ENCODE data around the gene CREB5. TPM values are rescaled to one million over a fixed set of nuclear protein-coding genes. Genes with fewer than 3 reads are reported as not detected.

CREB5 gene
- total RNA-seq, 1 experiment from 2014 or later = 0.49 TPM

- DNase-seq (ENCODE audit: low read depth, low spot score) (no peak), ATAC-seq (no peak)
- H3K27ac ChIP-seq (ENCODE audit: low read depth, low read length) = no peak overlapping the region
- H3K4me1 ChIP-seq (ENCODE audit: control insufficient read depth in 1 of 2, insufficient read depth in 2 of 2, low read length in 2 of 2) = peaks cover 18 to 30% of the 10 kb centered on the region in 2 experiments
- H2AFZ ChIP-seq (ENCODE audit: low read depth, low read length, poor library complexity, severe bottlenecking) = peak overlapping the region; percentile 72
- H3K36me3 ChIP-seq (ENCODE audit: control insufficient read depth in 1 of 2, insufficient read depth in 2 of 2, low read length in 2 of 2) = no peaks in the 10 kb centered on the region
- intact Hi-C loops (cut with micrococcal nuclease) = no loop called here
- no peak for TF ChIP-seq ELF1 (IDR thresholded peaks at IDR 0.05; ENCODE audit: borderline replicate concordance, low read depth)
- no peak for TF ChIP-seq ZFX (IDR thresholded peaks at IDR 0.05)
- no peak for TF ChIP-seq POLR2AphosphoS5 (IDR thresholded peaks at IDR 0.05; ENCODE audit: low read depth, low read length)
- 0 out of 2 replicates have a peak, but pooled peaks have one; percentile 9 for TF ChIP-seq SP1 (IDR thresholded peaks at IDR 0.05; ENCODE audit: low read depth)
- no peak for TF ChIP-seq CBX3 (IDR thresholded peaks at IDR 0.05; ENCODE audit: low read depth)
- TF ChIP-seq FOSL1 (IDR thresholded peaks at IDR 0.05; ENCODE audit: low read depth) = peak; percentile 39; the same call in 1 of the 2 replicates
- TF ChIP-seq MAX (IDR thresholded peaks at IDR 0.05) = no peak
- TF ChIP-seq EGR1 (IDR thresholded peaks at IDR 0.05; ENCODE audit: low read depth) = no peak
- peak; percentile 26; the same call in 1 of the 2 replicates for TF ChIP-seq JUND (IDR thresholded peaks at IDR 0.05)
- no peaks in the 10 kb centered on the region for H3K9me2 ChIP-seq (ENCODE audit: insufficient read depth)
- no TSS peak for BruUV-seq (replicated peaks)
- H4K20me1 ChIP-seq (ENCODE audit: insufficient read depth) = no peaks in the 10 kb centered on the region
- no peaks in the 10 kb centered on the region for H3K9me3 ChIP-seq (ENCODE audit: control insufficient read depth in 1 of 2, insufficient read depth in 1 of 2, low read depth in 1 of 2, low read length in 2 of 2)
- H3K9ac ChIP-seq (ENCODE audit: low read length) = no peak overlapping the region
- ChIA-PET POLR2A (no interaction called here), RAD21 (ENCODE audit: low non-redundant PET in 1 of 2, low total read pairs in 2 of 2, uncharacterized antibody in 2 of 2, unreplicated experiment in 2 of 2) (no interaction called here), CTCF (no interaction called here)
- no peak overlapping the region for H3K4me3 ChIP-seq (replicated peaks in 1 of 2; ENCODE audit: low read depth in 1 of 2, low read length in 2 of 2)
- no peaks in the 10 kb centered on the region for H3K27me3 ChIP-seq (ENCODE audit: insufficient read depth, low read length)
- H3K4me2 ChIP-seq (ENCODE audit: low read length) = peak overlapping the region; percentile 44
- H3K79me2 ChIP-seq (ENCODE audit: insufficient read depth, low read length) = no peaks in the 10 kb centered on the region
These were observed 200.9 kb downstream of the CREB5 start for GRCh38 chr7:28613262-28613661.

DNA sequence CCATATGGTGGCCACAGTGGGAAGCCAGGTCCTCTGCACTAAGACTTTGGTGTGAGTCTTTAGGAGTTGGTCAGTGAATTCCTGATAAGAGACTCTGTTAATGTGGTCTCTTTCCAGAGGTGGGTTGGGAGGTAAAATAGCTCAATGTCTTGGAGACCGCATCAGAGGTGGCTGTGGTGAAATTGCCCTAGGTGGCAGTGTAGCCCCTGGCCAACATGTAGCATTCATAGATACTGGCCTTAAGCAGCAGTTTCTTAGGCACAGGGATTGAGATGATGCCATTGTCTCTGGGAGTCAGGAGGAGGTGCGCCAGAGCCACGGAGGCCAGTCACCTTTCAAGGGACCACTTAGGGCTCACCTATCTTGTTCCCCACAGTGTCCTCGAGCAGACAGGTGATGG, 202.8 kb downstream of the CREB5 start:
- H3K9me2 ChIP-seq (ENCODE audit: insufficient read depth) = no peaks in the 10 kb centered on the region
- ATAC-seq (peak; percentile 51), DNase-seq (ENCODE audit: low read depth, low spot score) (no peak)
- ChIA-PET RAD21 (ENCODE audit: low non-redundant PET in 1 of 2, low total read pairs in 2 of 2, uncharacterized antibody in 2 of 2, unreplicated experiment in 2 of 2) (no interaction called here), POLR2A (no interaction called here), CTCF (interaction anchor here (1.0 kb wide), 1 partner anchor 307 kb away, joined by 3 read pairs; no protein-coding TSS in a partner anchor)
- H3K36me3 ChIP-seq (ENCODE audit: control insufficient read depth in 1 of 2, insufficient read depth in 2 of 2, low read length in 2 of 2) = no peaks in the 10 kb centered on the region
- H3K27me3 ChIP-seq (ENCODE audit: insufficient read depth, low read length) = no peaks in the 10 kb centered on the region
- H3K79me2 ChIP-seq (ENCODE audit: insufficient read depth, low read length) = no peaks in the 10 kb centered on the region
- H2AFZ ChIP-seq (ENCODE audit: low read depth, low read length, poor library complexity, severe bottlenecking) = no peak overlapping the region
- intact Hi-C loops (cut with micrococcal nuclease) = no loop called here
- no peak overlapping the region for H3K4me3 ChIP-seq (replicated peaks in 1 of 2; ENCODE audit: low read depth in 1 of 2, low read length in 2 of 2)
- no TSS peak for BruUV-seq (replicated peaks)
- no peak overlapping the region for H3K27ac ChIP-seq (ENCODE audit: low read depth, low read length)
- peaks cover 18 to 30% of the 10 kb centered on the region in 2 experiments for H3K4me1 ChIP-seq (ENCODE audit: control insufficient read depth in 1 of 2, insufficient read depth in 2 of 2, low read length in 2 of 2)
- H3K9ac ChIP-seq (ENCODE audit: low read length) = no peak overlapping the region
- H4K20me1 ChIP-seq (ENCODE audit: insufficient read depth) = no peaks in the 10 kb centered on the region
- H3K9me3 ChIP-seq (ENCODE audit: control insufficient read depth in 1 of 2, insufficient read depth in 1 of 2, low read depth in 1 of 2, low read length in 2 of 2) = no peaks in the 10 kb centered on the region
- H3K4me2 ChIP-seq (ENCODE audit: low read length) = no peak overlapping the region
- no peak for TF ChIP-seq ZNF274 (IDR thresholded peaks at IDR 0.05; ENCODE audit: low read depth, low read length)
- TF ChIP-seq POLR2AphosphoS5 (IDR thresholded peaks at IDR 0.05; ENCODE audit: low read depth, low read length) = no peak
- peak in 2 of 3 experiments; percentile 38 to 40; a peak in 3 of 6 replicates for TF ChIP-seq CTCF (IDR thresholded peaks at IDR 0.05 in 2 of 3, conservative IDR thresholded peaks at IDR 0.05 in 1 of 3; ENCODE audit: borderline replicate concordance in 1 of 3, insufficient read depth in 1 of 3, low read depth in 2 of 3, low read length in 2 of 3)
- no peak for TF ChIP-seq POLR2A (IDR thresholded peaks at IDR 0.05; ENCODE audit: borderline replicate concordance, extremely low read depth, insufficient read depth, insufficient read length)
- TF ChIP-seq CBX3 (IDR thresholded peaks at IDR 0.05; ENCODE audit: low read depth) = no peak
- TF ChIP-seq FOSL1 (IDR thresholded peaks at IDR 0.05; ENCODE audit: low read depth) = no peak
- no peak for TF ChIP-seq TCF7L2 (IDR thresholded peaks at IDR 0.05; ENCODE audit: borderline replicate concordance, extremely low read depth, insufficient read depth, insufficient read length)
- peak; percentile 26 for TF ChIP-seq RAD21 (IDR thresholded peaks at IDR 0.05; ENCODE audit: low read depth)
- TF ChIP-seq, protein P1, sequence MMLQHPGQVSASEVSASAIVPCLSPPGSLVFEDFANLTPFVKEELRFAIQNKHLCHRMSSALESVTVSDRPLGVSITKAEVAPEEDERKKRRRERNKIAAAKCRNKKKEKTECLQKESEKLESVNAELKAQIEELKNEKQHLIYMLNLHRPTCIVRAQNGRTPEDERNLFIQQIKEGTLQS (IDR thresholded peaks at IDR 0.05) = no peak
- TF ChIP-seq, protein P2, sequence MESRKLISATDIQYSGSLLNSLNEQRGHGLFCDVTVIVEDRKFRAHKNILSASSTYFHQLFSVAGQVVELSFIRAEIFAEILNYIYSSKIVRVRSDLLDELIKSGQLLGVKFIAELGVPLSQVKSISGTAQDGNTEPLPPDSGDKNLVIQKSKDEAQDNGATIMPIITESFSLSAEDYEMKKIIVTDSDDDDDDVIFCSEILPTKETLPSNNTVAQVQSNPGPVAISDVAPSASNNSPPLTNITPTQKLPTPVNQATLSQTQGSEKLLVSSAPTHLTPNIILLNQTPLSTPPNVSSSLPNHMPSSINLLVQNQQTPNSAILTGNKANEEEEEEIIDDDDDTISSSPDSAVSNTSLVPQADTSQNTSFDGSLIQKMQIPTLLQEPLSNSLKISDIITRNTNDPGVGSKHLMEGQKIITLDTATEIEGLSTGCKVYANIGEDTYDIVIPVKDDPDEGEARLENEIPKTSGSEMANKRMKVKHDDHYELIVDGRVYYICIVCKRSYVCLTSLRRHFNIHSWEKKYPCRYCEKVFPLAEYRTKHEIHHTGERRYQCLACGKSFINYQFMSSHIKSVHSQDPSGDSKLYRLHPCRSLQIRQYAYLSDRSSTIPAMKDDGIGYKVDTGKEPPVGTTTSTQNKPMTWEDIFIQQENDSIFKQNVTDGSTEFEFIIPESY (IDR thresholded peaks at IDR 0.05; ENCODE audit: extremely low read depth, insufficient replicate concordance, low read length) = no peak
- TF ChIP-seq ZFX (IDR thresholded peaks at IDR 0.05) = no peak
- TF ChIP-seq ELF1 (IDR thresholded peaks at IDR 0.05; ENCODE audit: borderline replicate concordance, low read depth) = no peak
- no peak for TF ChIP-seq EGR1 (IDR thresholded peaks at IDR 0.05; ENCODE audit: low read depth)
- no peak for TF ChIP-seq SP1 (IDR thresholded peaks at IDR 0.05; ENCODE audit: low read depth)
- TF ChIP-seq EZH2phosphoT487 (IDR thresholded peaks at IDR 0.05; ENCODE audit: borderline replicate concordance) = no peak
